Omental fat pad (tissue), 4 donors: Measurements from ENCODE around the gene NRCAM. TPM values are rescaled to one million over a fixed set of nuclear protein-coding genes. Genes with fewer than 3 reads are reported as not detected.

ENCODE experiments used
- ATAC-seq: fragments of 150-250 bp; one replicate; pipeline ENCODE4 v1.9.1; 2016; ENCODE audit warnings: mild to moderate bottlenecking, moderate library complexity; ENCODE audit not compliant: low FRiP score
- DNase-seq: peaks from one replicate; pipeline ENCODE4 v3.0.0-alpha.2; 2019; ENCODE audit warnings: low spot score
- total RNA-seq, 4 donors: library from RNA; depleted of rRNA; stranded (reverse); fragments of >200 nt; gene quantifications; one replicate each; pipeline ENCODE4 v1.1.0, GENCODE V29; 2016
- TF ChIP-seq, protein P1 (sequence below), 3 donors: fragments of 450-650 bp; IDR thresholded peaks; one replicate each; pipeline ENCODE4 v1.5.1; 2016 to 2017; ENCODE audit warnings: antibody characterized with exemption in 3 of 3, mild to moderate bottlenecking in 3 of 3, moderate library complexity in 2 of 3

Gene NRCAM
- total RNA-seq, 4 donors from 2014 or later, result 1.9 to 6.5 (median 4.6) TPM

GRCh38 chr7:108314049-108314448 lies 142.2 kb downstream of the NRCAM start:
- TF ChIP-seq, protein P1, sequence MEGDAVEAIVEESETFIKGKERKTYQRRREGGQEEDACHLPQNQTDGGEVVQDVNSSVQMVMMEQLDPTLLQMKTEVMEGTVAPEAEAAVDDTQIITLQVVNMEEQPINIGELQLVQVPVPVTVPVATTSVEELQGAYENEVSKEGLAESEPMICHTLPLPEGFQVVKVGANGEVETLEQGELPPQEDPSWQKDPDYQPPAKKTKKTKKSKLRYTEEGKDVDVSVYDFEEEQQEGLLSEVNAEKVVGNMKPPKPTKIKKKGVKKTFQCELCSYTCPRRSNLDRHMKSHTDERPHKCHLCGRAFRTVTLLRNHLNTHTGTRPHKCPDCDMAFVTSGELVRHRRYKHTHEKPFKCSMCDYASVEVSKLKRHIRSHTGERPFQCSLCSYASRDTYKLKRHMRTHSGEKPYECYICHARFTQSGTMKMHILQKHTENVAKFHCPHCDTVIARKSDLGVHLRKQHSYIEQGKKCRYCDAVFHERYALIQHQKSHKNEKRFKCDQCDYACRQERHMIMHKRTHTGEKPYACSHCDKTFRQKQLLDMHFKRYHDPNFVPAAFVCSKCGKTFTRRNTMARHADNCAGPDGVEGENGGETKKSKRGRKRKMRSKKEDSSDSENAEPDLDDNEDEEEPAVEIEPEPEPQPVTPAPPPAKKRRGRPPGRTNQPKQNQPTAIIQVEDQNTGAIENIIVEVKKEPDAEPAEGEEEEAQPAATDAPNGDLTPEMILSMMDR (IDR thresholded peaks at IDR 0.05), result no peak
- DNase-seq (no peak), ATAC-seq (no peak)

DNA sequence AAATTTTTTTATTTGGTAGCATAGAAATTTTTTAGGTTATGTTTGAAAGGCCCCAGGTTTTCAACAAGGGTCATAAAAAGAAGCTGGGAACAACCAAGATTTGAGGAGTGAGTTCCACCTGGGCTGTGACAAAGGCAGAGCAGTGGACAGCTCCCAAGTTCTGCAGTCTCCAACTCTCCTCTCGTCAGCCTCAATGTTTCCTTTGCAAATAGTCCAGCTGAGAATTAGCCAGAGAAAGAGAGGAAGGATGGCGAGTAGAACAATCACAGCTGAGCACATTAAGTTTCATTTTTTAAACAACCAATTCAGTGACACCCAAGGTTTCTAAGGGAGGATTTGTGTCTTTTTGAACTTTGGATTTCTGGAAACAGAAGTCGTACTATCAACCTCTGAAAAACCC lies 143.2 kb downstream of the NRCAM start:
- no peak for DNase-seq
- TF ChIP-seq, protein P1 (IDR thresholded peaks at IDR 0.05), result no peak
- no peak for ATAC-seq

DNA sequence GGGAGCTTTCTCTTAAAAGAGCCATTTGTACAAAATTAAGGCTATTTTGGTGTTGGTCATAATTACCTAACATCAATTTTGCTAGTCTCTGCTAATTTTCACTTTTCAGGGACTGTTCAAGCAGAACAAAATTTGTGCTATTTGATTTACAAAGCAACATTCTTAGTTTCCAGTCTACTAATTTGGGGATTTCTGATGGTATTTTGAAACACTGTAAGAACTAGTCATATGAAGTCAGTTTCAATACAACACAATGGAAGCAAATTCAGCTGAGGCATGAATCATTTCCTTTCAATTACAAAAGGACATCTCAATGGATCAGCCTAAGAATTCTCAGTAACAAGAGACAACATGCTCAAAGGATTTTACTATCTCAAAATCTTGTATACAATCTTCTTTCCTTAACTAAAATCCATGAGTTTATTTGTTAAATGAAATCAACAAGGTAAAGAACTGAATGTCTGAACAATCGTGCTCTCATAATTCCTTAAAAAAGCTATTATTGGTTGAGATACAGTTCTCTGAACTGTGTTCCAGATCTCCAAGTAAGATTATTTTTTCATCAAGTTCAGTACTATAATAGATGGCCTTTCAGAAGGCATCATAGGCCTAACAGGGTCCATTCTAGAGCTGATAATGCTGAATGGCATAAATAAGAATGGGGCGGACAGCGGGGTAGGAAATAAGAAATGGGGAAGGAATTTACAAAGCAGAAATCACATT lies 144.6 kb downstream of the NRCAM start:
- no peak for DNase-seq
- no peak for ATAC-seq
- TF ChIP-seq, protein P1 (IDR thresholded peaks at IDR 0.05), result no peak

GRCh38 chr7:108310351-108310750 lies 145.9 kb downstream of the NRCAM start:
- DNase-seq, result no peak
- TF ChIP-seq, protein P1 (IDR thresholded peaks at IDR 0.05), result no peak
- ATAC-seq, result no peak

DNA sequence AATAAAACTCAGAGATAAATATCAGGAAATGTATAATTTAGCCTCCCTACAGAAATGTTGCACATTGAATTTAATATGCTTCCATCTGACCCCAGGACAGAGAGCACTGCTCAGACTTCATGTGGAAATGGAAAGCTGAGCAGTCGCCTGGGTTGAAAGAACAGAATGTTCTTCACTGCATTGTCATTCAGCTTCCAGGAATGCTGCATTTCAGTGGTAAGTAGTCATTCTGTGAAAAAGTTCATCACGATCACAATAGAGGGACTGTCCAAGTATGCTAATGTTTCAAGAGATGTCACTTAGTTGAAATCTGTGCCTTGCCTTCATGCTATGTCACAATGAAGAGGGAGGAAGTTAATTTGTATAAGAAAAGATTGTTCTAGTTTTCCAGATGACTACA lies 147.3 kb downstream of the NRCAM start:
- DNase-seq, result no peak
- TF ChIP-seq, protein P1 (IDR thresholded peaks at IDR 0.05), result no peak
- ATAC-seq, result peak; percentile 44

DNA sequence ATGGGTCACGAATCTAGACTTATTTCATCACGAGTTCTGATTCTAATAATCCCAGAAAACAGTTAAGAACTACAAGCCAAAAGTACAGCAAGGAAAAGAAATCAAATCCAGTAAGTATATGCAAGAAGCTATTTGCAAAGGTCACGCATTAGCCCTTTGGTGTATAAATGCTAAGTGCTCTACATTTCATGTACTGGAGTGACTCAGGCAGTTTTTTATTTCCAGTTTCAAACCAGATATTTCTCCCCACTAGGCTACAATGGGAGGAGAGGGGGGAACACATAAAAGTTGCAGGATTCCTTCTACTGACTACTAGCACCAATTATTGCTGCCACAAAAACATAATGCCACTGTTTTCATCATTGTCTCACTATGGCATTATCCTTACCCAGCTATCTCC lies 148.0 kb downstream of the NRCAM start:
- no peak for ATAC-seq
- TF ChIP-seq, protein P1 (IDR thresholded peaks at IDR 0.05), result no peak

DNA sequence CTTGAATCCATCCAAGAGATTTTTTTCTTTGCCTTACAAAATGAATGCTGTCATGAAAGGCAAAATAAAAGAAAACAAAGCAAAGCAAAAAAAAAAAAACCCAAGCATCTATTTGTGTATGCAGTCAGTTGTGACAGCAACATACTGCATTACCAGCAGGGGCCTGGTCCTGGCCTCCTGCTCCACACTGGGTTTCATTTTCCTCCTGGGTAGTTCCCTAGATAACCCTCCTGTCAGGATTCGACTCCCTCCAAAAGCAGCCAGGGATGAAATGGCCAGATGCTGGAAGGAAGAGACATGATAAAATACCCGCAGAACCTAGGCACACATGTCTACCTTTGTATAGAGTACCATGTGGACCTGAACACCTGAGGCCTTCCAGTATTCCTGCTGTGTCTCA lies 148.6 kb downstream of the NRCAM start:
- TF ChIP-seq, protein P1 (IDR thresholded peaks at IDR 0.05), result no peak
- DNase-seq (no peak), ATAC-seq (no peak)

More for the DNA sequence above, 148.0 kb downstream of the NRCAM start:
- DNase-seq, result no peak
